ENCODE data around the gene ANKS1B.

Gene ANKS1B

DNA sequence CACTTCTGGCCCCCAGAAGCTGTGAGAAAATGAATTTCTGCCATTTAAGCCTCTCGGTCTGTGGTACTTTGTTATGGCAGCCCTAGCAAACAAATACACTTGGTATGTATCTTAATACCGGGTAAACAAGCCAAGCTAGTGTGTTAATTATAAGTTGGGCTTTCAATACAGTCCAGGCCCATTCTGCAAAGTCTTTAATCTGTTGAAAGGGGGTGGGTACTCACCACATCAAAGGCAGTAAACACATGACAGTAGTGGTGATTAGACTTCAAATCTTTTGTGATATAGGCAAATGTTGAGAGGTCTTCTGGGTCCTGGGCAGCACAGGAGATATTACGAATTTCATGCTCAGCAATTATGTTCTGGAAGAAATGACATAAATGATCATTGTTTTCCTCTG is 1211.9 kb downstream of the ANKS1B start:
- Histone ChIP-seq H2AFZ (ENCODE audit: low read length) (no peak overlapping the region), H3K79me2 (ENCODE audit: insufficient read depth, low read length) (no peaks in the 10 kb centered on the region), H3K27me3 (ENCODE audit: insufficient read depth, low read length, poor library complexity, severe bottlenecking) (no peaks in the 10 kb centered on the region), H3K36me3 (ENCODE audit: insufficient read depth, low read length) (no peaks in the 10 kb centered on the region), H4K20me1 (ENCODE audit: insufficient read depth, low read length, poor library complexity, severe bottlenecking) (no peaks in the 10 kb centered on the region), H3K4me2 (ENCODE audit: low read depth, low read length, poor library complexity, severe bottlenecking) (no peak overlapping the region), H3F3A (ENCODE audit: low read depth) (no peaks in the 10 kb centered on the region), H3K9me3 (ENCODE audit: insufficient read depth, low read depth, low read length) (no peaks in the 10 kb centered on the region), H3K4me1 (ENCODE audit: insufficient read depth, low read length, poor library complexity, severe bottlenecking) (no peaks in the 10 kb centered on the region), H3K9me2 (replicated peaks; ENCODE audit: low read depth, low read length) (no peaks in the 10 kb centered on the region), H3K9ac (ENCODE audit: low read depth, low read length, poor library complexity, severe bottlenecking) (no peak overlapping the region), H3K4me3 (ENCODE audit: low read length, poor library complexity, severe bottlenecking) (no peak overlapping the region)
- TF ChIP-seq, protein P1, sequence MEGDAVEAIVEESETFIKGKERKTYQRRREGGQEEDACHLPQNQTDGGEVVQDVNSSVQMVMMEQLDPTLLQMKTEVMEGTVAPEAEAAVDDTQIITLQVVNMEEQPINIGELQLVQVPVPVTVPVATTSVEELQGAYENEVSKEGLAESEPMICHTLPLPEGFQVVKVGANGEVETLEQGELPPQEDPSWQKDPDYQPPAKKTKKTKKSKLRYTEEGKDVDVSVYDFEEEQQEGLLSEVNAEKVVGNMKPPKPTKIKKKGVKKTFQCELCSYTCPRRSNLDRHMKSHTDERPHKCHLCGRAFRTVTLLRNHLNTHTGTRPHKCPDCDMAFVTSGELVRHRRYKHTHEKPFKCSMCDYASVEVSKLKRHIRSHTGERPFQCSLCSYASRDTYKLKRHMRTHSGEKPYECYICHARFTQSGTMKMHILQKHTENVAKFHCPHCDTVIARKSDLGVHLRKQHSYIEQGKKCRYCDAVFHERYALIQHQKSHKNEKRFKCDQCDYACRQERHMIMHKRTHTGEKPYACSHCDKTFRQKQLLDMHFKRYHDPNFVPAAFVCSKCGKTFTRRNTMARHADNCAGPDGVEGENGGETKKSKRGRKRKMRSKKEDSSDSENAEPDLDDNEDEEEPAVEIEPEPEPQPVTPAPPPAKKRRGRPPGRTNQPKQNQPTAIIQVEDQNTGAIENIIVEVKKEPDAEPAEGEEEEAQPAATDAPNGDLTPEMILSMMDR (conservative IDR thresholded peaks at IDR 0.05; ENCODE audit: low read length) = no peak

DNA sequence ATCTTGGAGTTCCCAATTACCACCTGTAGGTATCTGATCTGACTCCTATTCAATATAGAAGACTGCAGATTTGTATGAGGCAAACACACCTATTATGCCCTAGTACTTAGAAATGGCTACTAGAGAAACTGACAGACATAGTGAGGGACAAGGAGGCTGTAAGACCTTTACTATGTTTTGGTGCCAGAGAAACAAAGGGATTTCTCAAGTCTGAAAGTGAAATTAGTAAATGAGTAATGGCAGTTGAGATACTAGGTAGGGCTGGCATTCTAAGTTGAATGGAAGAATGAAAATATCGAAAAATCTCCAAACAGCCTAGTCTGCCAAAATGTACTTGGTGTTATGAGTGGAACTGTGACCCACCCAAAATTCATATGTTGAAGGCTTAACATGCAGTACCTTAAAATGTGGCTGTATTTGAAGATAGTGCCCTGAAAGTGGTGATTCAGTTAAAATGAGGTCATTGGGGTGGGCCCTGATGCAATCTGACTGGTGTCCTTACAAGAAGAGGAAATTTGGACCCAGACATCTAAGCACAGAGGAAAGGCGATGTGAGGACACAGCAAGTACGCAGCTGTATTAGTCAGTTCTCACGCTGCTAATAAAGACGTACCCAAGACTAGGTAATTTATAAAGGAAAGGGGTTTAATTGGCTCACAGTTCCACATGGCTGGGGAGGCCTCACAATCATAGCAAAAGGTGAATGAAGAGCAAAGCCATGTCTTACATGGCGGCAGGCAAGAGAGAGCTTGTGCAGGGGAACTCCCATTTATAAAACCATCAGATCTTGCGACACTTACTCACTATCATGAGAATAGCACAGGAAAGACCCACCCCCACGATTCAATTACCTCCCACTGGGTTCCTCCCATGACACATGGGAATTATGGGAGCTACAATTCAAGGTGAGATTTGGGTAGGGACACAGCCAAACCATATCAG is 1212.7 kb downstream of the ANKS1B start:
- Histone ChIP-seq H3K79me2 (ENCODE audit: insufficient read depth, low read length) (no peaks in the 10 kb centered on the region), H3K9me3 (ENCODE audit: insufficient read depth, low read depth, low read length) (no peaks in the 10 kb centered on the region), H3F3A (ENCODE audit: low read depth) (no peaks in the 10 kb centered on the region), H3K27me3 (ENCODE audit: insufficient read depth, low read length, poor library complexity, severe bottlenecking) (no peaks in the 10 kb centered on the region), H3K9ac (ENCODE audit: low read depth, low read length, poor library complexity, severe bottlenecking) (no peak overlapping the region), H3K4me2 (ENCODE audit: low read depth, low read length, poor library complexity, severe bottlenecking) (no peak overlapping the region), H3K9me2 (replicated peaks; ENCODE audit: low read depth, low read length) (no peaks in the 10 kb centered on the region), H3K4me1 (ENCODE audit: insufficient read depth, low read length, poor library complexity, severe bottlenecking) (no peaks in the 10 kb centered on the region), H3K36me3 (ENCODE audit: insufficient read depth, low read length) (no peaks in the 10 kb centered on the region), H4K20me1 (ENCODE audit: insufficient read depth, low read length, poor library complexity, severe bottlenecking) (no peaks in the 10 kb centered on the region), H2AFZ (ENCODE audit: low read length) (no peak overlapping the region), H3K4me3 (ENCODE audit: low read length, poor library complexity, severe bottlenecking) (no peak overlapping the region)
- TF ChIP-seq, protein P1 (conservative IDR thresholded peaks at IDR 0.05; ENCODE audit: low read length) = no peak
- no peak for TF ChIP-seq EZH2phosphoT487 (IDR thresholded peaks at IDR 0.05; ENCODE audit: borderline replicate concordance)

DNA sequence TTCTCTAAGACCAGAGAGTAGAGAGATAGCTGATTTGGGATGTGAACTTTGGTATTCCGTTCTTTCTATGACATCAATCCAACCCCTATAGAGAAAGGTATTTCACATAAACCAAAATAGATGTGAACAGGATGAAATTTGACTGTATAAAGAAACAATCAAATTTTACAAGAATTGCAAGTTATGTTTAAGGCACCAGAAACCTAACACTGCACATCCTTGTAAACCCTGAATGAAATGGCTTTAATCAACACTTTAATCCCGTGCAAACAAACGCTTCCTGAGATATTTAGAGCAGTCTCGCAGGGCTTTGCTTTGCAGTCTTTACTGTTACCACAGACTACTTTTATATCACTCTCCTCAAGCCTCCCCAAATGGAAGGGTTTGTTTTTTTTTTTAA is 1214.5 kb downstream of the ANKS1B start:
- Histone ChIP-seq H3K27me3 (ENCODE audit: insufficient read depth, low read length, poor library complexity, severe bottlenecking) (no peaks in the 10 kb centered on the region), H3K4me3 (ENCODE audit: low read length, poor library complexity, severe bottlenecking) (no peak overlapping the region), H3K36me3 (ENCODE audit: insufficient read depth, low read length) (no peaks in the 10 kb centered on the region), H2AFZ (ENCODE audit: low read length) (no peak overlapping the region), H3K4me2 (ENCODE audit: low read depth, low read length, poor library complexity, severe bottlenecking) (no peak overlapping the region), H3K79me2 (ENCODE audit: insufficient read depth, low read length) (no peaks in the 10 kb centered on the region), H4K20me1 (ENCODE audit: insufficient read depth, low read length, poor library complexity, severe bottlenecking) (no peaks in the 10 kb centered on the region), H3K4me1 (ENCODE audit: insufficient read depth, low read length, poor library complexity, severe bottlenecking) (no peaks in the 10 kb centered on the region), H3K9ac (ENCODE audit: low read depth, low read length, poor library complexity, severe bottlenecking) (no peak overlapping the region), H3K9me3 (ENCODE audit: insufficient read depth, low read depth, low read length) (no peaks in the 10 kb centered on the region), H3F3A (ENCODE audit: low read depth) (no peaks in the 10 kb centered on the region), H3K9me2 (replicated peaks; ENCODE audit: low read depth, low read length) (no peaks in the 10 kb centered on the region)
- no peak for TF ChIP-seq EZH2phosphoT487 (IDR thresholded peaks at IDR 0.05; ENCODE audit: borderline replicate concordance)
- TF ChIP-seq, protein P1 (conservative IDR thresholded peaks at IDR 0.05; ENCODE audit: low read length) = no peak
